GM23338 (cell line): Measurements from ENCODE around the gene RARG.

Source experiments
- ETS1 ChIP-seq: IDR thresholded peaks from 2 replicates; pipeline ENCODE4 v1.6.1; 2016; ENCODE audit warnings: antibody characterized with exemption
- EZH2 ChIP-seq: fragments of 200-600 bp; sonication (generic); IDR thresholded peaks from one replicate; pipeline ENCODE4 v1.8.0; 2017; ENCODE audit warnings: antibody characterized with exemption, mild to moderate bottlenecking, low read depth; ENCODE audit not compliant: unreplicated experiment
- EZH2phosphoT487 ChIP-seq: fragments of 200-600 bp; sonication (generic); IDR thresholded peaks from one replicate; pipeline ENCODE4 v1.8.1; 2018; ENCODE audit warnings: antibody characterized with exemption; ENCODE audit not compliant: unreplicated experiment
- TF ChIP-seq, protein P1 (sequence below), 2 experiments: fragments of 200-600 bp in 1 of 2; sonication (generic) in 1 of 2; conservative IDR thresholded peaks; 2 replicates each; pipeline versions ENCODE4 v1.5.1 to v1.6.1; 2016 to 2017; ENCODE audit warnings: antibody characterized with exemption in 2 of 2, low read depth in 2 of 2, mild to moderate bottlenecking in 2 of 2, moderate library complexity in 1 of 2

DNA sequence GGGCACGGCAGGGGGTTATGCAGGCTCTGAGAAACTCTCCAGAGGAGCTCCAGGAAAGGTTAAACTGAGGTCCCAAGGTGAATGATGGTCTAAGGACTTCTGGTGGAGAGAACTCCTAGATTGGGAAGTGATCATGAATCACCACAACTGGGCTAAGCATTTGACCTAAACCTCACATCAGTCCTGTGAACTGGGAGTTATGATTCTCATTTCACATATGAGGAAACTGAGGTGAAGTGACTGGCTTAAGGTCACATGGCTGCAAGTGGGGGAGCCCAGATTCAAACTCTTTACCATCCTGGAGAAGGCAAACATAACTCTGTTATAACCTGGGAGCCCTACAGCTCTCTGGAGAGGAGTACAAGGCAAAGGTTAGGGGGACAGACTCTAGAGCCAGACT is 4.2 kb downstream of the RARG start:
- TF ChIP-seq, protein P1, sequence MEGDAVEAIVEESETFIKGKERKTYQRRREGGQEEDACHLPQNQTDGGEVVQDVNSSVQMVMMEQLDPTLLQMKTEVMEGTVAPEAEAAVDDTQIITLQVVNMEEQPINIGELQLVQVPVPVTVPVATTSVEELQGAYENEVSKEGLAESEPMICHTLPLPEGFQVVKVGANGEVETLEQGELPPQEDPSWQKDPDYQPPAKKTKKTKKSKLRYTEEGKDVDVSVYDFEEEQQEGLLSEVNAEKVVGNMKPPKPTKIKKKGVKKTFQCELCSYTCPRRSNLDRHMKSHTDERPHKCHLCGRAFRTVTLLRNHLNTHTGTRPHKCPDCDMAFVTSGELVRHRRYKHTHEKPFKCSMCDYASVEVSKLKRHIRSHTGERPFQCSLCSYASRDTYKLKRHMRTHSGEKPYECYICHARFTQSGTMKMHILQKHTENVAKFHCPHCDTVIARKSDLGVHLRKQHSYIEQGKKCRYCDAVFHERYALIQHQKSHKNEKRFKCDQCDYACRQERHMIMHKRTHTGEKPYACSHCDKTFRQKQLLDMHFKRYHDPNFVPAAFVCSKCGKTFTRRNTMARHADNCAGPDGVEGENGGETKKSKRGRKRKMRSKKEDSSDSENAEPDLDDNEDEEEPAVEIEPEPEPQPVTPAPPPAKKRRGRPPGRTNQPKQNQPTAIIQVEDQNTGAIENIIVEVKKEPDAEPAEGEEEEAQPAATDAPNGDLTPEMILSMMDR (conservative IDR thresholded peaks at IDR 0.05; ENCODE audit: low read depth in 2 of 2), result no peak
- TF ChIP-seq EZH2 (no peak), ETS1 (no peak), EZH2phosphoT487 (no peak)
